OCI-LY3 (cell line): Measurements from ENCODE around the gene MBOAT7.
"Not testable (repeated sequence)": the region's sequence is repeated elsewhere in the genome, so short reads cannot be mapped to it uniquely, and the experiment has no call there.

Experiments used
- H2AFZ ChIP-seq: fragments of 200-600, 300-600 bp; shearing (Covaris generic); 2 replicates; pipeline ENCODE4 v1.6.0; 2014; ENCODE audit warnings: antibody characterized with exemption, low read depth, low read length
- H3K27ac ChIP-seq: fragments of 200-600, 300-600 bp; sonication (generic); 2 replicates; pipeline ENCODE4 v1.5.1; 2014; ENCODE audit warnings: mild to moderate bottlenecking, low read length, moderate library complexity, mixed read lengths
- H3K27me3 ChIP-seq: fragments of 200-600, 300-600 bp; sonication (generic); 2 replicates; pipeline ENCODE4 v1.6.1; 2014; ENCODE audit warnings: low read depth, low read length, mixed read lengths
- H3K36me3 ChIP-seq: fragments of 200-600, 300-600 bp; sonication (generic); replicated peaks from 2 replicates; pipeline ENCODE3; 2014; ENCODE audit warnings: low read depth, low read length, mixed read lengths
- H3K4me1 ChIP-seq: fragments of 300-600, 200-600 bp; sonication (generic); 2 replicates; pipeline ENCODE4 v1.6.1; 2014; ENCODE audit warnings: low read length, mixed read lengths
- H3K4me2 ChIP-seq: fragments of 200-600, 300-600 bp; sonication (generic); 2 replicates; pipeline ENCODE4 v1.6.1; 2014; ENCODE audit warnings: low read length, mixed read lengths
- H3K4me3 ChIP-seq: fragments of 300-600, 200-600 bp; sonication (generic); 2 replicates; pipeline ENCODE4 v1.5.1; 2014; ENCODE audit warnings: antibody characterized with exemption, mild to moderate bottlenecking, low read length, moderate library complexity
- H3K79me2 ChIP-seq: fragments of 300-600, 200-600 bp; shearing (Covaris generic); 2 replicates; pipeline ENCODE4 v1.6.1; 2014; ENCODE audit warnings: mild to moderate bottlenecking, low read length, mixed read lengths
- H3K9ac ChIP-seq: fragments of 300-600, 200-600 bp; shearing (Covaris generic); 2 replicates; pipeline ENCODE4 v1.6.0; 2014; ENCODE audit warnings: mild to moderate bottlenecking, low read length, moderate library complexity
- H3K9me3 ChIP-seq: fragments of 200-600, 300-600 bp; shearing (Covaris generic); 2 replicates; pipeline ENCODE4 v1.6.1; 2014; ENCODE audit warnings: low read length, mixed read lengths; ENCODE audit not compliant: insufficient read depth
- H4K20me1 ChIP-seq: fragments of 200-600, 300-600 bp; sonication (generic); 2 replicates; pipeline ENCODE4 v1.6.1; 2016; ENCODE audit warnings: low read length, mixed read lengths; ENCODE audit not compliant: insufficient read depth
- CTCF ChIP-seq: fragments of 200-600, 300-600 bp; sonication (generic); IDR thresholded peaks from 2 replicates; pipeline ENCODE4 v1.5.1; 2014; ENCODE audit warnings: antibody characterized with exemption, low read length, low read depth
- EZH2phosphoT487 ChIP-seq: fragments of 200-600 bp; shearing (Covaris generic); IDR thresholded peaks from 2 replicates; pipeline ENCODE4 v1.6.1; 2018; ENCODE audit warnings: antibody characterized with exemption, mixed run types, low read depth

MBOAT7 gene

DNA sequence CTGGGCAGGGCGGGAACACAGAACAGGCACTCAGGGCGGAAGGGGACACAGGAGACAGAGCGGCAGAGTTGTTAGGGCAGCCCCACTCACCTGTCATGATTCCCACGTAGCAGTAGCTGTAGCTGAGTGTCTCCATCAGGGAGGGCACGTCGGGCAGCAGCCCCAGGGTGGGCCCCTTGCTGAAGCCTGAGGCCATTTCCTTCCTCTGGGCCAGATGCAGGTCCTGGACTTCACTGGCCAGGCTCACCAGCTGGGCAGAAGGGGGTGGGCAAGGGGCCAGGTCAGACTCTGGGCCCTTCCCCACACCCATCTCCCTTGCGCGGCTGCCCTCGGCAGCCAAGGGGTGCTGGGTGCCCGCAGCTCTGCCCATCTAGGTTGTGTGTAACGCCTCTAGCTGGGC is 5.9 kb downstream of the MBOAT7 start:
- no peak overlapping the region for H3K4me2 ChIP-seq
- no peak overlapping the region for H2AFZ ChIP-seq
- no peaks in the 10 kb centered on the region for H3K9me3 ChIP-seq
- no peak for TF ChIP-seq EZH2phosphoT487
- TF ChIP-seq CTCF: no peak
- H3K79me2 ChIP-seq: peaks cover 5% of the 10 kb centered on the region
- no peaks in the 10 kb centered on the region for H4K20me1 ChIP-seq
- H3K36me3 ChIP-seq: peaks cover 22% of the 10 kb centered on the region
- H3K4me3 ChIP-seq: no peak overlapping the region
- no peak overlapping the region for H3K9ac ChIP-seq
- H3K4me1 ChIP-seq: peaks cover 5% of the 10 kb centered on the region
- no peak overlapping the region for H3K27ac ChIP-seq
- no peaks in the 10 kb centered on the region for H3K27me3 ChIP-seq

DNA sequence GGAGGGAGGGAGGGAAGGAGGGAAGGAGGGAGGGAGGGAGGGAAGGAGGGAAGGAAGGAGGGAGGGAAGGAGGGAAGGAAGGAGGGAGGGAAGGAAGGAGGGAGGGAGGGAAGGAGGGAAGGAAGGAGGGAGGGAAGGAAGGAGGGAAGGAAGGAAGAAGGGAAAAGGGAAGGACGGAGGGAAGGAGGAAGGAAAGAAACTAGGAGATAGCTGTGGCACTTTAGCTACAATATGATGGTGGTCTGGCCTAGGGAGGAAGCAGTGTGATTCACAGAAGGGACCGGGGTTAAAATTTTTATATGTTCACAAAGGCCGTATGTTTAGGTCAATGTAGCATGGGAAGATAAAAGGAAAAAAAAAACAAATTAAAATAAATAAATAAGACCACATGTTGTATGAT is 7.5 kb downstream of the MBOAT7 start:
- H3K27ac ChIP-seq, H3K9ac ChIP-seq, H3K4me2 ChIP-seq, H2AFZ ChIP-seq, H3K27me3 ChIP-seq, H3K79me2 ChIP-seq, H3K4me3 ChIP-seq, H3K4me1 ChIP-seq, H3K9me3 ChIP-seq, H4K20me1 ChIP-seq: not testable (repeated sequence)
- H3K36me3 ChIP-seq: peaks cover 23% of the 10 kb centered on the region

- H3K27me3 ChIP-seq: no peaks in the 10 kb centered on the region
- no peak overlapping the region for H2AFZ ChIP-seq
- no peak overlapping the region for H3K4me3 ChIP-seq
- H3K4me1 ChIP-seq: no peaks in the 10 kb centered on the region
- no peak overlapping the region for H3K4me2 ChIP-seq
- no peak overlapping the region for H3K9ac ChIP-seq
- H3K27ac ChIP-seq: no peak overlapping the region
- H3K79me2 ChIP-seq: no peaks in the 10 kb centered on the region
- H3K9me3 ChIP-seq: no peaks in the 10 kb centered on the region
- TF ChIP-seq EZH2phosphoT487: no peak
- TF ChIP-seq CTCF: no peak
- peaks cover 23% of the 10 kb centered on the region for H3K36me3 ChIP-seq
- H4K20me1 ChIP-seq: no peaks in the 10 kb centered on the region
Measured at GRCh38 chr19:54180691-54181091, 8.7 kb downstream of the MBOAT7 start.

DNA sequence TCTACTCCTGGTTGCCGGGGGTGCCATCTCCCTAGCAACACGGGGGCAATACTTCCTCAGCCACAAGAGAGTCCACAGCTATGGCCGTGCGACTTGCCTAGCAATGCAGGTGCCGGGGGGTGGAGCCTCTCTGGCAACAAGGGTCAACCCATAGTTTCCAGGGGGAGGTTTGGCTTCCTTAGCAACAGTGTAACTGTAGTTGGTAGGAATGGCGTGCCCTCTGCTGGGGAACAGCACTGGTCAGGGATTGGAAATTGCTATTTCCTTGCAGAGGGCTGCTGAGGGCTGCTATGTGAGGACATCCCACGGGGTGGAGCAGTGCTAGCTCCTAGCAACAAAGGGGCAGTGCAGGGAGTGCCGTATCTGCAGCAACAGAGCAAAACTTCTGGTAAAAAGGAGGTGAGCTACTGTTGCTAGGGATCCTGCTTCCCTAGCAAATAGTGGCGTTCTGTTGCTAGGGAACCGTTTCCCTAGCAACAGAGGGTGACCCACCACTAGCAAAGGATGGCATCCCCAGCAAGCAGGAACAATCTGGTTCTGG is 9.4 kb downstream of the MBOAT7 start:
- Histone ChIP-seq H3K4me3 (no peak overlapping the region), H3K9me3 (no peaks in the 10 kb centered on the region), H3K27ac (no peak overlapping the region), H3K79me2 (no peaks in the 10 kb centered on the region), H2AFZ (no peak overlapping the region), H3K9ac (no peak overlapping the region), H3K36me3 (peaks cover 23% of the 10 kb centered on the region), H3K4me1 (no peaks in the 10 kb centered on the region), H3K4me2 (no peak overlapping the region), H3K27me3 (no peaks in the 10 kb centered on the region), H4K20me1 (no peaks in the 10 kb centered on the region)
- TF ChIP-seq EZH2phosphoT487 (no peak), CTCF (peak; percentile 39)
